ENCODE measurements around the gene CTSD.

CTSD gene

DNA sequence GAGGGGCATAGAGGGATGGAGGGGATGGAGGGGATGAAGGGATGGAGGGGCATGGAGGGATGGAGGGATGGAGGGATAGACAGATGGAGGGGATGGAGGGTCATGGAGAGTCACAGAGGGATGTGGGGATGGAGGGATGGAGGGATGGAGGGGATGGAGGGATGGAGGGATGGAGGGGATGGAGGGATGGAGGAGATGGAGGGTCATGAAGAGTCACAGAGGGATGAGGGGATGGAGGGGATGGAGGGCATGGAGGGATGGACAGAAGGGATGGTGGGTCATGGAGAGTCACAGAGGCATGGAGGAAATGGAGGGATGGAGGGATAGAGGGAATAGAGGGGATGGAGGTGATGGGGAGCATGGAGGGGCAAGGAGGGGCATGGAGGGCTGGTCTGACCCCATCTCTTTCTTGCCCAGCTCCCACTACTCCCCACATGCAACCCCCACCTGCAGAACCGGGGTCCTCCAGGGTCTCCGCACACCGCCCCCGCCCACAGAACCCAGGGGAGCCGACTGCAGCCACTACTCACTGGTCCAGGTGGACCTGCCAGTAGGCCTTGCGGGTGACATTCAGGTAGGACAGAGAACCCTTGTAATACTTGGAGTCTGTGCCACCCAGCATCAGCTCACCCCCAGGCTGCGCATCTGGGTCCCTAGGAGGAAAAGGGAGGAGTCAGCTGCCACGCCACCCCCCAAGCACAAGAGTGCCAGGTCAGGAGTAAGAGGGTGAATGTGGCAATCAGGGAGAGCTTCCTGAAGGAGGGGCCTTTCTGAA, 9.2 kb downstream of the CTSD start:
- no peak for DNase-seq

DNA sequence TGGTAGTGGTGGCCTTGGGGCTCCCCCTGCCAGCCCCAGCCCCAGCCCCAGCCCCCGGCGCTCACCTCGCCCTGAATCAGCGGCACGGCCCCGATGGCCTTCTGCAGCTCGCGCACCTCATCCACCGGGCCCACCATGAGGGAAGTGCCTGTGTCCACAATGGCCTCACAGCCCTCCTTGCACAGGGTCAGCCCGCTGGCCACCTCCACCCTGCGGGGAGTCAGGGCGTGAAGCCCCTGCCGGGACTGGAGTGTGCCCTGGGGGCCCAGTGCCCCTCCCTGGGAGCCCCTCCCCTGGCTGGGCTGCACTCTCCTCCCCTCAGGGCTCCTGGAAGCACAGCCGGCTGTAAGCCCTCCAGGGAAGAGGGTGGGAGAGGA, 9.8 kb downstream of the CTSD start:
- no peak for DNase-seq

DNA sequence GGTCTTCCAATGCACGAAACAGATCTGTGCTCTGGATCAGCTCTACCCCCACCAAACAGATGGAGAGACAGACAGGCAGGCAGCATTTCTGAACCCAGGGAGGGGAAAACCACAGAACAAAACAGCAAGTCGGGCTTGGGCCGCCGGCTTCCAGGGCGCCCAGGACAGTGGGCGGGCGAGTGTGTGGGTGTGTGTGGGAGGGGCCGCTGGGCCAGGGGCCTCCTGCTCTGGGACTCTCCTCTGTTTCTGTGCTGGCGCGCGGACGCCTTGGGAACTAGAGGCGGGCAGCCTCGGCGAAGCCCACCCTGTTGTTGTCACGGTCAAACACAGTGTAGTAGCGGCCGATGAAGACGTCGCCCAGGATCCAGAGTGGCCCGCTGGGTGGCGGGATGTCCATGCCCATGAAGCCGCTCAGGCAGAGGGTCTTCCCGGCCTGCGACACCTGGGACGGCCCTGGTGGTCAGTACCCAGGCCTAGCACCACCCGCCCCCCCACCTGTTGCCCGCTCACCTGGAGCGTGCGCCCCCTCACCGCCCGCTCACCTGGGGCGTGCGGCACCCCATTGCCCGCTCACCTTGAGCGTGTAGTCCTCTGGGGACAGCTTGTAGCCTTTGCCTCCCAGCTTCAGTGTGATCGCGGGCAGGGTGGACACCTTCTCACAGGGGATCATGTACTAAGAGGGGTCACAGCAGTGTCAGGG, 10.3 kb downstream of the CTSD start:
- DNase-seq: no peak

DNA sequence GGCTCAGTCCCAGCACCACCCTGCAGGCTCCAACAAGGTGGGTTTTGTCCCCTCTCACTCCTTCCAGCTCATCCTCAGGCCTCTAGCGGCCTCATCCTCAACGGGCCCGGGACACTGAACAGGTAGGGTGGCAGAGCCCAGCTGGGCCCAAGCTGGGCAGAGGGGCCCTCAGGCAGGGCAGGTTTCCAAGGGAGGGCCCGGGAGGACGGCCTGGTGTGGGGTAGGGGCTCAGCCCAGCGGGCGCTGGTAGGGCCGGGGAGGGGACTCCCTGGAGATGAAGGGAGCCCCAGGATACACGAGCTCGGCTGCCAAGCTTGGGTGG, 10.9 kb downstream of the CTSD start:
- no peak for DNase-seq

DNA sequence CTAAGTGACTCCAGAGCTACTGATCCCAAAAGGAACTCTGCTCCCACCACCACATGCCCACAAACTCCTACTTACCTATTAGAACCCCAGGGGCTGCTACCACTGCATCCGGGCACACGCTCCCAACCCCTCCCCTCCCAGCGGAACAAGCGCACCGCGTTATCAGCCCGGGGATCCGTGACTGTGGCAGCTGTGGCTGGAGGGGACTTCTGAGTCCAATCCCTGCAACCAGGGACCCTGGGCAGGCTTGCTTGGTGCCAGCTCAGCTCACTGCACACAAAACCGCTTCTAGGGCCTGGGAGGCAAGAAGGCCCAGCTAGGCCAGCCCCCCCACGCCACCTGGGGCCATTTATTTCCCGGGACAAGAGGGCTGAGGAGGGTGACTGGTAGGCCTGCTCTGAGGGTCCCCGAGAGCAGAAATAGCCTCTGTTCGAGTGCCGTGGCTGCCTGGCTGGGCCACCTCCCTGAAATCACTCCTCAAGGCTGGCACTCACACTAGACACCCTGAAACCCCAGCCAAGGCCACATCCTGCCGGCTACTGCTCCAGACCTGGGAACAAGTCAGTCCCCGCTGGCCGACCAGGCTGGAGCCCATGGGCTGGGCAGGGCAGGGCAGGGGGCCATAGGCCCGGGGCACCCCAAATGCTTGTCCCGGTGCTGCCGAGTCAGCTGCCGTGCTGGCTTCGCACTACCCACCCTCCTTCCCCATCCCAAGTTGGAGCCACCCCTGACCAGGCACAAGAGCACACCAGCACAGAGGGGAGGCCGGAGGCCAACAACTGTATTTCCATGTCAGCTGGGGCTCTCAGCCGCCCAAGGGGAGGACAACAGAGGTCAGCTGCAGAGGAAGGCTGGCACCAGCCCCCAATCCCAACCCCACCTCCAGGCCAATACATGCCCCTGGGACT, 11.5 kb downstream of the CTSD start:
- no peak for DNase-seq

DNA sequence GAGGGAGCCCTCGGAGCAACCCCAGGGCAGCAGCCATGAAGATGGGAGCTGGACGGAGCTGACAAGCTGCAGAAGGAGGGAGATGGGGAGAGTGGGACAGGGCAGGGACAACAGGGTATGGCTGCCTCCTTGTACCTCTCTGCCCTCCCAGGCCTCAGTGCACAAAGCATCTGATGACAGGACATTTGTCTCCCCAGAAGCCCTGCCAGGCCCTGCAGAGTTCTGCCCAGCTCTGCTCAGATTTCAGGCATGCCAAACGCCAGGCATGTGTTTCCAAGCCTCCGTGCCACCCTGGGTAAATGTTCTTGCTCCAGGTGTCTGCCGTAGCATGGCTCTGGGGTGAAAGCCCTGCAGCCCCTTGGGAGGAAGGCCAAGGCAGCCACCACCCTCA, 12.2 kb downstream of the CTSD start:
- no peak for DNase-seq

DNA sequence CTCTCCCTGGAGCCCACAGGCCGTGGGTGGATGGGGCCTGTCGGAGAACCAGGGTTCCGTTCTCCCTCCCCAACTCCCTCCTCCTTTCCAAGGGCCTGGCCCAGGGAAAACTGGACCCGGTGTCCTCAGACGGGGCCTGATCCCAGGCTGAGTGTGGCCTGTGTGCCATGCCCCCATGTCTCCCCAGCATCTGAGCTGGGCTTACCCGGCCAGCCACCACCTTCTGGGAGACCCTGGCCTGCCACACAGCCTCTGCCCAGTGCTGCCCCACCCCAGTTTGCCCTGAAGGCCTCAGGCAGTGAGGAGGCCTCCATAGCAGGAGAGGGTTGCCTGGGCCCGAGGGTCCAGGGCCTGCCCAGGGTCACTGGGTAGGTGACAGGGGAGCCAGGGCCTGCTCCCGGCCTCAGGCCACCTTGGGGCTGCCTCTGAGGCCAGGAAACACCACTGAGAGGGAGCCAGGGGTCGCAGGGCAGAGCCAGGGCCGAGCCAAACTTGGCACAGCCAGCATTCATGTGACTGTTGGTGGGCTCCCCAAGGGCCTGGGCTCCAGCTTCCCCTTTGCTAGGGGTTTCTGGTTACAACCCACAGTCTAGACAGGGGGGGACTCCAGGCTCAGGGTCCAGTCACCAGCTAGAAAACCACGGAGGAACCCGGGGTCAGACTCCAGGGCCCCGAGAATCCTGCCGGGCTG, 12.7 kb downstream of the CTSD start:
- no peak for DNase-seq

DNA sequence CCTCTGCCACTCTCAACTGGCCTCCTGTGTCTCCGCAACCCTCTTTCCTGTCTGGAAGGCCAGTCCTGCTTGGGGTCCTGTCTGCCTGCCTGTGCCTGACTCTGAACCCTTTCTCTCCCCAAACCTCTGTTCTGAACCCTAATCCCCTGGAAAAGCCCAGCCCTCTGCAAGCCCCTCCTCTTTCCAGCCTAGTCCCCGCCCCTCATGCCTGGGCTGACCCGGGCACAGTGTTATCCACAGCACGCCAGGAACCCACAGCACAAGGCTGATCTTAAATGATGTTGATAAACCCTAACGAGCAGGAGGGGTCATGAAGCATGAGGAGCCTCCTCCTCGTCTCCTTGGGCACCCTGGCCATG, 13.3 kb downstream of the CTSD start, which contains the start of gene IFITM10:
IFITM10 (minus strand) TSS at position 115 of the 359 bp plus-strand sequence. CDS start 153 bp downstream, outside the sequence.
- no peak for DNase-seq

DNA sequence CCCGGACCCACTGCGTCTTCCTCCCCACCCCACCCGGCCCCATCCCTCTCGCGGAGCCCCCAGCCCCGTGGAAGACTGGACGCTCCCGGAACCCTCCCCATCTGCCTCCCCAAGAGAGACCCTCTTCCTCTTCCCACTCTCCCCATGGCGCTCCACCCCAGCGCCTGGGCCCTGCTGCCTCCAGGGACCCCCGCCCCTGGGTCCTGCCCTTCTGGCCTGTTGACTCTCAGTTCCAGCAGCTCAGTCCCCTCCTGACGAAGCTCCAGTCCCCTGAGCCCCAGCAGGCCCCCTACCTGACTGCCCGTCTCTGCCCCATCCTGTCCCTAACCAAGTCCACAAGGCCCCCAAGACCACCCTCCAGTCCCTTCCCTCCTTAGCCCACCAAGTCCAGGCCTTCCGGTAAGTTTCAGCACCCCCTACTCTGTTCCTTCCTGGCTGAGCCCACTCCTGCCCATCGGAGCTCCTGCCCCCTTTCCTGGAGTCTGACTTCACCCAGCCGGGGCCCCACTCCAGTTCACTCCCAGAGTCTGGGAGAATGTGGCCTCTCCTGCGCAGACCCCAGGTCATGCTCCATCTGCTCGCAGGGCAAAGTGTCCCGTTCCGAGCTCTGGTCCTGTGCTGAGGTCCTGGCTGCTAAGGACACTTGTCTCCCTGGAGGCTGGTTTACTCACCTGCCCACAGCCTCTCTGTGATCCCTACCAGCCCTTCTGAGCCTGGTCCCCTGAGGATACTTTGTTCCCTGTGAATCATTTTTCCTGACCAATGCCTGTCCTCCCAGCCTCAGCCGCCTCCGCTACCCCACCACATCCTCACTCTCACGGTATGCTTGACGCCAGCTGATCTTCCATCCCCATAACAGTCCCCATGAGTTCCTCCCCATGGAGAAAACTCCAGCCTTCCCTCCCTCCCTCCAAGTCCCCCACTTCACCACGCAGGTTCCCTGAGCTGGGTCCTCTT, 14.1 kb downstream of the CTSD start:
- DNase-seq: no peak

DNA sequence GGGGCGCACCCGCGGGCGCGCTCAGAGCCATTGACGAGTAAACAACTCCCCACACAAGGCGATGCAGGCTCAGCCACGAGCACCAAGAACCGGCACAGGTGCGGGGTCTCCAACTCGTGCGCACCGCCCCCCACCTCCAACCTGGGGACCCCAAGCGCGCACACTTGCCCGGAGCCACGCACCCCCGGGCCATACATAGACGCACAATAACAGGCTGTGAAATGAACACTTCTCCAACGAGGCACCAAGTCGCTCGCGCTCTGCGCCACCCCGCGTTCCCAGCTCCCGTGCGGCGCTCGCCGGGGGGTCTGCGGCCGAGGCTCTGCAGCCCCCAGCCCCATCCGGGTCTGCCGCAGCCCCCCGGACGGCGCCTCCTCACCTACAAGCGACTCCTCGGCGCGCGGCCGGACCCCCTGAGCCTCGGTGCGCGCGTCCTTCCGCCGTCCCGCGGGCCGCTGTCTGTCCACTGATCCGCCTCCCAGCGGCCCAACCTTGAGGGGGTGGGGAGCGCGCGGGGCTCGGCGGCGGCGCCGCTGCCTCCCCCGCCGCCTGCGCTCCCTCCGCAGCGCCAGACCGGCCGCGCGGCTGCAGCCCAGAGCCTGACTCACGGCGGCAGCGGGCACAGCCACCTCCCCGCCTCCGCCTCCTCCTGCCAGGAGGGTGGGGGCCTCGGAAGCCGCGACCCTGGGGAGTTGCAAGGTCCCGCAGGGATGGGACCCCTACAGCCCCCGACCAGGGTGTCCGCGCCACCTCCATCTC, 14.9 kb downstream of the CTSD start:
- no peak for DNase-seq

DNA sequence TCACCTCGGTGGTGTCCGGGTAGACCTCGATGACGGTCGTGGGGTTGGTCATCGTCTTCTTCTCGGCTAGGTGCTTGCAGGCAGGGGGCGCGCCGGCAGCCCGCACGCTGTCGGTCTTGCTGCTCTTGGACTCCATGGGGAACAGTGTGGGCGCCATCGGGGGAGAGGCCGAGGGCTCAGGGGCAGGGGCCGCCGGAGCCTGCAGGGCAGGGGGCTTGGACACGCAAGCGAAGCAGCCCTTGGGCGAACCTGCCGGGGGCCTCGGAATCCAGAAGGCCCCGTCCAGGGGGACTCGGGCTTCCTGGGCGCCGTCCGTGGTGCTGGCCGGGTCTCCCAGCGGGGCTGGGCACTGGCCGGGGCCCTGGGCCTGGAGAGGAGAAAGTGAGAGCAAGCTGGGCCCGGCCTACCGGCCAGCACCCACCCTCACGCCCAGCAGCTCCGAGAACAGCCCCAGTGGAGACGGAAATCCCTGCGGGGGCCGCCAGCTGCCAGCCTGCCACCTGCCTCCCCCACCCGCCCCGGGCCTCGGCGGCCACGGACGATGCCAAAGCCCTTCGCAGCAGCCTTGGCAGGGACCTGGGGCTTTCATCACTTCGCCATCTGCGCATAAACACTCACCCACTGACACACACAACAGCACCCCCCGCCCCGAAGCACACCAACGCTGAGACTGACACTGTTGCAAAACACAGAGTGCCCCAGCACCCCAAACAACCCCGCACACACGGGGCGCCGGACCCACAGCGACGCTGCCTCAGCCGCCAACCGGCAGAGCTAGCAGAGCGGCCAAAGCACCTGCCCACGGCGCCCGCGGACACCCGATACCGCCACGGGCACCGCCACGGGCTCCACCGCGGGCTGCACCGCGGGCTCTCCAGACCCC, 15.7 kb downstream of the CTSD start:
- DNase-seq: no peak

DNA sequence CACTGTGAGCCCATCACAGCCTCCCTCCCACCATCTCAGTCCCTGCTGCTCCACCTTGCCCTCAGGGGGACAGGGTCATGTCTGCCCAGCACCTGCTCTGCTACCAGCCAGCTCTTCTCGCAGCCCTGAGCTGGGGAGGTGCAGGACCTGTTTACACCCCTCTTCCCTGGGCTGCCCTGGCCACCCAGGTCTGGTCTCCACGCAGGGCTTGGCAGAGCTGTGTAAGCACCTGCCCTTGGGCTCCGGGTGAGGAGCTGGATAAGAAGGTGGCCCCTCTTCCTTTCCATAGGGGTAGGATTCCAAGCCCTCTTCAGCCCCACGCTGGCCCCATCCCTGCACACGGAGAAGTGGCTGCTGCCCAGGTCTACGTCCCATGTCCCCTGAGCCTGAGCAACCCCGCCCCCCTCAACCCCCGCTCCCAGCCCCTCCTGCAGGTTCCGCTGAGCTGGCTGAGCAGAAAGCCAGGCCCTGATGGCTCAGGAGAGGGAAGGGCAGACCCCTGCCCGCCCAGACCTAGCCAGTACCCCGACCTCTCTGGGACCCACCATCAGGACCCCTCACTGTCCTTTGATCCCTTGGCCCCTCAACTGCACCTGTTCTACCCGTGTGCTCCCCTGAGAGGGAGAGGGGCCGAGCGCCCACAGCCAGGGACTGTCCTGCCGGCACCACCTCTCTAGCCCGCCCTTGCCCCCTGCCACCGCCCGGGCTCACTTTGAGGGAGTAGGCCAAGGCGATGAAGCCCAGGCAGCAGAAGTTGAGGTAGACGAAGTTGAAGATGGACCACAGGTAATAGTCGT, 16.6 kb downstream of the CTSD start:
- DNase-seq: no peak

DNA sequence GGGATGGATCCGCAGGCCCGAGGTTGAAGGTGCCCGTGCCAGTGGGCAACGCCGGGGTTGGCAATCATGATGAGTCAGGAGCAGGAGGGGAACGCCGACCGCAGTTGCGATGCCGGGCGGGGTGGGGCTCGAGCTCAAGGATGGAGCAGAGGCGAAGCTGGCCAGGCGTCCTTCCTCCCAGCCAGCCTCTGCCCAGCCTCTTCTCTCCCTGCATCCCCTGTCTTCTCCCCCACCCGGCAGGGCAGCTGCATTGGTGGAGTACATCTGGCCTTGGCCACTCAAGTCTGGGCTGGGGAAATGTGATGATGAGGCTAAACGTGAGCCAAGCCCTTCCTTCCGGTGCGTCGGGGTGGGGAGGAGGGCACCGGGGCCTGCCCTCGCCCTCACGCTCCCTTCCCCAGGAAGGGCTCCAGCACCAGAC, 17.2 kb downstream of the CTSD start:
- no peak for DNase-seq

DNA sequence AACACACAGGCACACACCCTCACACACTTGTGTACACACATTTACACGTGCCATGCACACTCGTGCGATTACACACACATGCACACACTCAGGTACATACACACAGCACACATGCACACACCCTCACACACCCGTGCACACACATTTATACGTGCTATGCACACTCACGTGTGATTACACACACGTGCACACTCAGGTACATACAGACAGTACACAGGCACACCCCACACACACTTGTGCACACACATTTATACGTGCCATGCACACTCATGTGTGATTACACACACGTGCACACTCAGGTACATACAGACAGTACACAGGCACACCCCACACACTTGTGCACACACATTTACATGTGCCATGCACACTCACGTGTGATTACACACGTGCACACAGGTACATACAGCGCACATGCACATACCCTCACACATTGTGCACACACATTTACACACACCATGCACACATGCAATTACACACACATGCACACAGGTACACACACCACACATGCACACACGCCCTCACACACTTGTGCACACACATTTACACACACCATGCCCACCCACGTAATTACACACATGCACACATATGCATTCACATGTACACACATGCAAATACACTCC, 17.9 kb downstream of the CTSD start:
- no peak for DNase-seq

DNA sequence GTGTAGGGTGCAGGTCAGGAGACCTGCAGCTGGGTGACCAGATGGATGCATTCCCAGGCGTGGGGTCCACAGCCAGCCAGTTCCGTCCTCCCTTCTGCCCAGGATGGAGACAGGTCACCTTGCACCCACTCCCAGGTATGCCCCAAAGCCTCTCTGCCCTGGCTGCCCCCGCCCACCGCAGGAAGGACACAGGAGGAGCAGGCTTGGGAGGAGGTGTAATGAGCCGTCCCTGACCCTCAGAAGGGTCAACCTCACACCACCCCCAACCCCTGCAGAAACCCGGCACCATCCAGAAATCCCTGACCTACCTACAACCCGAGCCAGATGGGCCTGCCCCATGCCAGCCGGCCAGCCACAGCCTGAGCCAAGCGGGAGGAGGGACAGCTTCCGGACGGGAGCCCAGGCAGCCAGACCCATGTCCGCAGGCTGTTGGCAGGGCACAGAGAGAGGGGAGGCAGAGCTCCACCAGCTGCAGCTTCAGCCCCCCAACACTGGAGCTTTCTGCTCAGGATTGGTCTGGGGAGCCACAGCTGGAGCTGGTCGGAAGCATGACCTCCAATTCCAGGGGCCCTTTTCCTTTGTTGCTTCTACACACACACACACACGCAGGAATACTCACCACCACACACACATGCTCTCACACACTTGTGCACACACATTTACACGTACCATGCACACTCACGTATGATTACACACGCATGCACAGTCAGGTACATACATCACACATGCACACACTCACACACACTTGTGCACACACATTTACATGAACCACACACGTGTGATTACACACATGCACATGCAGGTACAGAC, 18.6 kb downstream of the CTSD start:
- DNase-seq: no peak

DNA sequence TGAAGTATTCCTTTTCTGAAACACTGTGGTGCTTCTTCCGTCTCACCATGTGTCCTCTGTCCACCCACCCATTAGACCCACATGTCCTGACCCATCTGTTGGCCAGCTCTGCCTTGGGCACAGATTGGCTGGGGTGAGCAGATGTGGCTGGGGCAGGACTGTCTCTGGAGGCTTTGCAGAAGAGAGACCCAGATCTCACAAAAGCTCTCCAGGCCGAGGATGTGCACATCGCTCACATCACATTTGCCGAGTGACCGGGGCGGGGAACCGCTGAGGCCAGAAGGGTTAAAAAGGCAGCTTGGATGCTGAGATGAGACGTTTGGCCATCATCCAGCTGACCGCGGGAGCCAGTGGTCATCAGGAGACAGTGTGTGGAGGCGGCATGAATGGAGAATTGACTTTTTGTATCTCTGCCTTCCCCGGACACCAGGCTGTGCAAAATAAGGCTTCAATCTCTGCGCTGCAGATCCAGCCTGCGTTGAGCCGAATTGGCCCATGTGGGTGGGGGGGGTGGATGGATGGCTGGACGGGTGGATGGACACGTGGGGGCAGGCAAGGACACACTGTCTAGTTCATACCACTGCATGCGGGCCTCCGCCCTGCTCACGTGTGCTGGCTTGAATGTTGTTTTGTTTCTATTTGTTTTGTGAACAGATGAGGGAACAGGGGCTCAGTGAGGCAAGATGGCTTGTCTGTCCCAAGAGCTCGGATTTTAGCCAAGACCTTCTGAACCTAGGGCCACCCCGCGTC, 19.4 kb downstream of the CTSD start:
- DNase-seq: no peak

DNA sequence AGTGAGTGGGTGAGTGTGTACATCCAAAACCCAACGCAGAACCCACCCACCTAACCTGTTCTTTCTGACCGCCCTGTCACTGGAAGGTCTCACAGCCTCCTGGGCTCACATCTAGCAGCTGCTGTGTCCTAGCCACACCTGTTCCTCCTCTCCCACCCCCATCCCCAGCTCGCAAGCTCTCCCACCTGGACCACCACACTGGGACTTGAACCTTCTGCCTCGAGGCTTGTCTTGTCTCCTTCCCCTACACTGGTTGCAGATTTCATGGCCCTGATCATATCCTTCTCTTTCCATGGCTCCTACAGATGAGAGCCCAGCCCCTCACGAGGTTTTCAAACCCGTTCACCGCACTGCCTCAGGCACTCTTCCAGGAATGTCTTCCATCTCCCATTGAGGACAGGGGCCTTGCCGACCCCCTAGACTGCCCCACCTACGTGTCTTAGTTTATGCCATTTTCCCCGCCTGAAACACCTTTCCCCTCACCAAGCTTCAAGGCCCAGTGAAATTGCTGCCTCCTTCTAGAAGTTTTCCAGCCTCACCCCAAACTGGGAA, 20.1 kb downstream of the CTSD start:
- no peak for DNase-seq

All from CD4-positive, alpha-beta T cell treated with Interleukin-10 for 1 hour (primary cell).